Tibial nerve (tissue), 4 donors: Measurements from ENCODE around the gene BNC2. TPM values are rescaled to one million over a fixed set of nuclear protein-coding genes. Genes with fewer than 3 reads are reported as not detected.
A peak's percentile ranks its signal among the peaks of the same experiment; 100 is the strongest.

Source experiments
- DNase-seq, 2 donors: peaks; one replicate each; pipeline ENCODE4 v3.0.0-alpha.2; 2019; ENCODE audit warnings: low spot score in 2 of 2
- H3K27ac ChIP-seq, 4 donors: fragments of 200-600 bp; sonication (generic) in 3 of 4; one replicate each; pipeline ENCODE4 v1.5.1; 2017 to 2019; ENCODE audit warnings: mild to moderate bottlenecking in 1 of 4
- H3K27me3 ChIP-seq, 2 donors: fragments of 200-600 bp; sonication (generic) in 1 of 2; one replicate each; pipeline versions ENCODE4 v1.5.1 to v1.6.0; 2017 to 2019
- H3K36me3 ChIP-seq, 3 donors: fragments of 200-600 bp; sonication (generic); one replicate each; pipeline ENCODE4 v1.5.1; 2018 to 2019
- H3K4me1 ChIP-seq, 4 donors: fragments of 200-600 bp; sonication (generic) in 3 of 4; one replicate each; pipeline ENCODE4 v1.5.1; 2017 to 2019
- H3K4me3 ChIP-seq, 4 donors: fragments of 200-600 bp; sonication (generic) in 3 of 4; one replicate each; pipeline ENCODE4 v1.5.1; 2017 to 2019; ENCODE audit warnings: mild to moderate bottlenecking in 1 of 4, moderate library complexity in 1 of 4
- H3K9me3 ChIP-seq, 4 donors: fragments of 200-600 bp; sonication (generic) in 3 of 4; one replicate each; pipeline ENCODE4 v1.5.1; 2017 to 2019
- EP300 ChIP-seq, 2 donors: sonication (generic); formaldehyde crosslinking; IDR thresholded peaks; one replicate each; pipeline ENCODE4 v1.6.1; 2017; ENCODE audit warnings: antibody characterized with exemption in 2 of 2, mild to moderate bottlenecking in 1 of 2
- POLR2A ChIP-seq, 2 donors: fragments of 450-650 bp; IDR thresholded peaks; one replicate each; pipeline ENCODE4 v1.6.1; 2017; ENCODE audit warnings: antibody characterized with exemption in 2 of 2, mild to moderate bottlenecking in 2 of 2, moderate library complexity in 2 of 2
- WGBS, 2 donors: methylation state at CpG; one replicate each; pipeline ENCODE4 v1.1.5; 2018; 5-methylcytosine and 5-hydroxymethylcytosine counted together
- total RNA-seq, 4 donors: library from RNA; depleted of rRNA; stranded (reverse); fragments of >200 nt; gene quantifications; one replicate each; pipeline ENCODE4 v1.1.0, GENCODE V29; 2016
- TF ChIP-seq, protein P1 (sequence below), 5 experiments: fragments of 200-600 bp in 3 of 5; fragments of 450-650 bp in 2 of 5; sonication (generic) in 3 of 5; IDR thresholded peaks; one replicate each; pipeline ENCODE4 v1.5.1; 2016 to 2019; ENCODE audit warnings: antibody characterized with exemption in 5 of 5, mild to moderate bottlenecking in 3 of 5, moderate library complexity in 2 of 5

BNC2 gene
- total RNA-seq, 4 donors from 2014 or later, result 69.9 to 89.6 (median 88.4) TPM

- no peaks in the 10 kb centered on the region for H3K9me3 ChIP-seq
- DNase-seq, result no peak
- TF ChIP-seq EP300 (IDR thresholded peaks at IDR 0.05) (no peak), POLR2A (IDR thresholded peaks at IDR 0.05) (no peak)
- TF ChIP-seq, protein P1, sequence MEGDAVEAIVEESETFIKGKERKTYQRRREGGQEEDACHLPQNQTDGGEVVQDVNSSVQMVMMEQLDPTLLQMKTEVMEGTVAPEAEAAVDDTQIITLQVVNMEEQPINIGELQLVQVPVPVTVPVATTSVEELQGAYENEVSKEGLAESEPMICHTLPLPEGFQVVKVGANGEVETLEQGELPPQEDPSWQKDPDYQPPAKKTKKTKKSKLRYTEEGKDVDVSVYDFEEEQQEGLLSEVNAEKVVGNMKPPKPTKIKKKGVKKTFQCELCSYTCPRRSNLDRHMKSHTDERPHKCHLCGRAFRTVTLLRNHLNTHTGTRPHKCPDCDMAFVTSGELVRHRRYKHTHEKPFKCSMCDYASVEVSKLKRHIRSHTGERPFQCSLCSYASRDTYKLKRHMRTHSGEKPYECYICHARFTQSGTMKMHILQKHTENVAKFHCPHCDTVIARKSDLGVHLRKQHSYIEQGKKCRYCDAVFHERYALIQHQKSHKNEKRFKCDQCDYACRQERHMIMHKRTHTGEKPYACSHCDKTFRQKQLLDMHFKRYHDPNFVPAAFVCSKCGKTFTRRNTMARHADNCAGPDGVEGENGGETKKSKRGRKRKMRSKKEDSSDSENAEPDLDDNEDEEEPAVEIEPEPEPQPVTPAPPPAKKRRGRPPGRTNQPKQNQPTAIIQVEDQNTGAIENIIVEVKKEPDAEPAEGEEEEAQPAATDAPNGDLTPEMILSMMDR (IDR thresholded peaks at IDR 0.05), result no peak
- H3K27me3 ChIP-seq, result no peaks in the 10 kb centered on the region
- 89 to 91% methylated on average over 5 of the region's 5 CpGs for WGBS, 2 donors
- H3K27ac ChIP-seq, result peak overlapping the region in 1 of 4 donors; percentile 80
- H3K4me3 ChIP-seq, result no peak overlapping the region
- H3K36me3 ChIP-seq, result no peaks in the 10 kb centered on the region
- peaks cover 0 to 15% (median 3%) of the 10 kb centered on the region in 4 donors for H3K4me1 ChIP-seq
These were observed 153.9 kb downstream of the BNC2 start for GRCh38 chr9:16716601-16717000.

GRCh38 chr9:16715404-16715803 is 155.1 kb downstream of the BNC2 start:
- H3K36me3 ChIP-seq, result no peaks in the 10 kb centered on the region
- H3K9me3 ChIP-seq, result no peaks in the 10 kb centered on the region
- H3K27me3 ChIP-seq, result no peaks in the 10 kb centered on the region
- H3K4me1 ChIP-seq, result peaks cover 0 to 18% (median 0%) of the 10 kb centered on the region in 4 donors
- peak overlapping the region in 2 of 4 donors; percentile 43 to 48 for H3K27ac ChIP-seq
- no peak overlapping the region for H3K4me3 ChIP-seq
- no peak for DNase-seq
- TF ChIP-seq, protein P1 (IDR thresholded peaks at IDR 0.05), result no peak
- peak in 1 of 2 donors; percentile 79 for TF ChIP-seq EP300 (IDR thresholded peaks at IDR 0.05)
- no peak for TF ChIP-seq POLR2A (IDR thresholded peaks at IDR 0.05)
- WGBS, 2 donors, result 57 to 66% methylated on average over 2 of the region's 2 CpGs

DNA sequence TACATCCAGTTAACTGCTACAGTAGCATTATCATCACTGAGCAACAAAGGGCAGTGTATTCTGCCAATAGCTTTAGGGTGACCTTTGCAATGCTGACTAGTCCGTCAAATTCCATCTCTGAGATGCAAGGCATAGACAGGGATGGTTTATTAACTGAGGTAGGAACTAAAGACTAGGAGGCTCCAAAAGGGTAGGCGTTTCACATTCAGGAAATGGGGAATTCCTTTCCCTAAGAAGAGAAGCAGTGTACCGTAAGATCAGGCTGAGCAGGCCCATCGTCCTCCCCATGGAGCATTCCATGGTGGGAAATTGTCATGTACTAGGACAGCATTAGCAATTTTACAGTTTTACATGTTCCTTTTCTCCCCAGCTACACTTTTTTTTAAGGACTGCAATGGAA is 157.7 kb downstream of the BNC2 start:
- H3K4me3 ChIP-seq, result no peak overlapping the region
- H3K27ac ChIP-seq, result peak overlapping the region in 2 of 4 donors; percentile 21 to 61
- no peak for DNase-seq
- 78 to 81% methylated on average over 4 of the region's 4 CpGs for WGBS, 2 donors
- peaks cover 0 to 26% (median 0%) of the 10 kb centered on the region in 4 donors for H3K4me1 ChIP-seq
- H3K36me3 ChIP-seq, result no peaks in the 10 kb centered on the region
- no peaks in the 10 kb centered on the region for H3K9me3 ChIP-seq
- TF ChIP-seq POLR2A (IDR thresholded peaks at IDR 0.05) (no peak), EP300 (IDR thresholded peaks at IDR 0.05) (no peak)
- TF ChIP-seq, protein P1 (IDR thresholded peaks at IDR 0.05), result no peak
- no peaks in the 10 kb centered on the region for H3K27me3 ChIP-seq

GRCh38 chr9:16710888-16711287 is 159.6 kb downstream of the BNC2 start:
- no peaks in the 10 kb centered on the region for H3K27me3 ChIP-seq
- TF ChIP-seq POLR2A (IDR thresholded peaks at IDR 0.05) (no peak), EP300 (IDR thresholded peaks at IDR 0.05) (no peak)
- TF ChIP-seq, protein P1 (IDR thresholded peaks at IDR 0.05), result no peak
- 54 to 62% methylated on average over 8 of the region's 8 CpGs for WGBS, 2 donors
- H3K27ac ChIP-seq, result peak overlapping the region in 1 of 4 donors; percentile 14
- H3K36me3 ChIP-seq, result no peaks in the 10 kb centered on the region
- H3K4me3 ChIP-seq, result no peak overlapping the region
- no peak for DNase-seq
- H3K9me3 ChIP-seq, result no peaks in the 10 kb centered on the region
- H3K4me1 ChIP-seq, result peaks cover 0 to 34% (median 0%) of the 10 kb centered on the region in 4 donors

DNA sequence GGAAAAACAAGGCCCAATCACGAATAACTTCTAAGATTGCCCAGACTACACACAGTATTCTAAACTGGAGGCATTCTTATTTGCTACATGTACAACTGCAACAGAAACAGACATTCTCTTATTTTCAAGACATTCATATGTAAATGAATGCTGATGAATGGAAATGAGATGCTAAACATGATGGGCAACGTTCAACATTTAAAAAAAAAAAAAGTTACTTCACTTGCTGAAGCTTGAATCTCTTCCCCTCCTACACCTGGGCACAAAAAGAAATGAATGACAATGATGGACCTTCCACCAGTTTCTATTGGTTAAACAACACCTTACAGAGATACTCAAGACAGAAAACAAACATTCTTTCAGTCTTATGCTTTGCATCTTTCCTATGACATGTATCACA is 160.5 kb downstream of the BNC2 start:
- Histone ChIP-seq H3K9me3 (no peaks in the 10 kb centered on the region), H3K4me1 (peaks cover 0 to 44% (median 0%) of the 10 kb centered on the region in 4 donors), H3K27ac (peak overlapping the region in 1 of 4 donors; percentile 82), H3K36me3 (no peaks in the 10 kb centered on the region), H3K4me3 (no peak overlapping the region), H3K27me3 (no peaks in the 10 kb centered on the region)
- 35 to 53% methylated on average over 2 of the region's 2 CpGs for WGBS, 2 donors
- TF ChIP-seq POLR2A (IDR thresholded peaks at IDR 0.05) (no peak), EP300 (IDR thresholded peaks at IDR 0.05) (no peak)
- TF ChIP-seq, protein P1 (IDR thresholded peaks at IDR 0.05), result no peak
- DNase-seq, result no peak
